ENCODE measurements around the gene MRPS2.
"Not testable (repeated sequence)": the region's sequence is repeated elsewhere in the genome, so short reads cannot be mapped to it uniquely, and the experiment has no call there.

Gene MRPS2

DNA sequence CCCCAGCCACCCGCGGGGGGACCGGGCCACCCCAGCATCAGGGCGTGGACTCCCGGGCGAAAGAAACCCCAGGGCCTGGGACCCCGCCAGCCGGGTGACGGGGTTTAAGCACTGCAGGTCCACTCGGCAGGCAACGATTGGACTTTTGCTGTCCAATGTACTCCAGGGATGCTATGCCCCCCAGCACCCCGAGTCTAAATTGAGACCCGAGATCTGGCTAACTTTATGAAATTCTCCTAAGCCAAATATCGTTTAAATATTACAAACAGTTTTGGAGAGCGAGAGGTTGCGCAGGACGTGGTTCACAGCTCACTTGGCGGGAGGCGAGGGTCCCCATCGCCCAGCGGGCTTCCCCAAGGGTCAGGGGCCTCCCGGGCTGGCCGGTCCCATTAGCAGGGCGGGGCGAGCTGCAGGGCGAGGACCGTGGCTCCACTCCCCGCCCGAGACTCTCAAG lies 384 bp upstream of the MRPS2 start:
- no peak for DNase-seq (ENCODE audit: low read depth)

- DNase-seq (ENCODE audit: low read depth) = peak; percentile 31
Observed at GRCh38 chr9:135501261-135502167, 1.0 kb downstream of the MRPS2 start.

GRCh38 chr9:135502168-135502872 lies 1.8 kb downstream of the MRPS2 start:
- no peak for DNase-seq (ENCODE audit: low read depth)

GRCh38 chr9:135502873-135503321 lies 2.4 kb downstream of the MRPS2 start:
- DNase-seq (ENCODE audit: low read depth) = no peak

DNA sequence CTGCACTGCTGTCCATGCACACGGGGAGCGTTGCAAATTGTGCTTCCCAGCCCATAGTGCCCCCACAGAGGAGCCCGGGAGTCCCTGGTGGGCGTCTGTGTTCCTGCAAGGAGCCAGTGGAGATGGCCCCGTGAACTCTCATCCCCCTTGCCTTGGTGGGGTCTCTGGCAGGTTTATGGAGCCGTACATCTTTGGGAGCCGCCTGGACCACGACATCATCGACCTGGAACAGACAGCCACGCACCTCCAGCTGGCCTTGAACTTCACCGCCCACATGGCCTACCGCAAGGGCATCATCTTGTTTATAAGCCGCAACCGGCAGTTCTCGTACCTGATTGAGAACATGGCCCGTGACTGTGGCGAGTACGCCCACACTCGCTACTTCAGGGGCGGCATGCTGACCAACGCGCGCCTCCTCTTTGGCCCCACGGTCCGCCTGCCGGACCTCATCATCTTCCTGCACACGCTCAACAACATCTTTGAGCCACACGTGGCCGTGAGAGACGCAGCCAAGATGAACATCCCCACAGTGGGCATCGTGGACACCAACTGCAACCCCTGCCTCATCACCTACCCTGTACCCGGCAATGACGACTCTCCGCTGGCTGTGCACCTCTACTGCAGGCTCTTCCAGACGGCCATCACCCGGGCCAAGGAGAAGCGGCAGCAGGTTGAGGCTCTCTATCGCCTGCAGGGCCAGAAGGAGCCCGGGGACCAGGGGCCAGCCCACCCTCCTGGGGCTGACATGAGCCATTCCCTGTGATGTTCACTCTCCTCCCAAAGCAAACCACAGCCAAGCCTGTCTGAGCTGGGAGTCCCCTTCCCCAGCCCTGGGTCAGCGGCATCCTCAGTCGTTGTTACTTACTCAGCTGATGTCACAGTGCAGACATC lies 3.1 kb downstream of the MRPS2 start:
- no peak for DNase-seq (ENCODE audit: low read depth)

DNA sequence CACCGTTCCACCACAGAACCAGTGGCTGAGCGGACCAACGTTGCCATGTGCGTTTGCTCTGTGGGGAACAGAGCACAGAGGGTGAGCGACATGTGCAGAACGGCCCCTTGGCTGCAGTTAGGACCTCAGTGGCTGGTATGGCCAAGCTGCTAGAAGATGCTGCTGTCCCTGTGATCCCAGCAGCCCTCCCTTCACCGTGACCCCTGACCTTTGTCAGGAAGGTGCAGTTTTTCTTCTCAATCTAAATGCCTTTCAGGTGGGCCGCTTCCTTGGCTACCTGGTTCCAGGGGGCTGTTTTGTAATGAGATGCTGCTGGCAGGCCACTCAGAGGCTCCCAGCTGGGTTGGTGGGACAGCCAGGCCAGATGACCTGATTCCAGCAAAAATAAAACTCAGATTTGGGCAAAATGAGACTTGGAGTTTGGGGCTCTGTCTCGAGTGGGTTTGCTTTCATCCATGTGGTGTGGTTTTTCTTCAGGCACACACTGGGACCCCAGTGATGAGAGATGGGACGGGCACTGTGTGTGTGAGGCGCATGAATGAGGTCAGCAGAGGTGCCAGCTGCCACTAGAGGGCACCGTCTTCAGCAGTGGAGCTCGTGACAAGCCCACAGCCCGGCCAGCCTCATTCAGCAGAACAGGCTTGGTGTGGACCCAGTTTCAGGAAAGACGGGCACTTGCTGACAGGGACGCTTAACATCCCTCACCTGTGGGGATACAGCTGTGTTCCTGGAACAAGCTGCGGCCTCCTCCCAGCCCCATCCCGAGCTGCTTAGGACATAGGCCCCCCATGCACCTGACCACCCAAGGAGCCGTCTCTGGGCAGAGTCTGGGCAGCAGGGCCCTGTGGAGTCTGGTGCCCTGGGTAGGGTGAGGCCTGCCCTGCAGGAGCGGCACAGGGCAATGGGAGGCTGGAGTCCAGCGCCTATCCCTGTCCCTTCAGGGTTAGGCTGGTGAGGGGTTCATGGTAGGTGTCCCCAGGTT lies 4.1 kb downstream of the MRPS2 start:
- DNase-seq (ENCODE audit: low read depth) = peak; percentile 31

DNA sequence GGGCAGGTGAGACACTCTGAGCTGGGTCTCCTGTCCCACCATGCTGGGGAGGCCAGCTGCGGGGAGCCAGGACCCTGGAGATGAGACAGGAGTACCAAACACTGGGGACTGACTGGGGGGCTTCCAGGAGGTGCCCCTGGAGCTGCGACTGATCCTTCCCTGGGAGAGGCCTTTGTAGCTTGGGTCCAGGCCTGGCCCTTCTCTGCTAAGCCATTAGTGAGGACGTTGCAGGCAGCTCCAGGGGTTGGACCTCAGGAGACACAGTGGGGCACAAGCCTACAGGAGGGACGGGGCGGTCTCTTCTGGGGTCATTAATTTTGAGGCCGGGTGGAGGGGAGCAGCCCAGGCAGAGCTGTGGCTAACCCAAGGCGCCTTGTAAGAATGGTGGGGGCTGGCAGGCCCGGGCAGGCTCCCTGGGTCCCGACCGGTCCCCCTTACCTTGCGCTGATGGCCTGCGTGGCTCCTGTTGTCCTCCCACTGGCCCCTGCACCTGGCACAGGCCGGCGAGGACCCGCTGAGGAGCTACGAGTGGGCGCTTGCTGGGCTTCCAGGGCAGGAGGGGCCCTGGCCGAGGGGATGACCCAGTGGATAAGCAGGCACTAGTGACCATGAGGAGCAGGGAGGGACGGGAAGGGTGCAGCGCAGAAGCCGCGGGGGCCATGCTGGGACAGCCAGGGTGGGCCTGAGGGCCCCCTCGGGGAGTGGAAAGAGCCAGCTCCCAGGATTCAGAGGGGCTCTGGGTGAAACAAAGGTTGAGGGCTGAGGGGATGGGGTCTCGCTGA lies 5.1 kb downstream of the MRPS2 start:
- DNase-seq (ENCODE audit: low read depth) = no peak

GRCh38 chr9:135506327-135507103 lies 6.0 kb downstream of the MRPS2 start:
- no peak for DNase-seq (ENCODE audit: low read depth)

DNA sequence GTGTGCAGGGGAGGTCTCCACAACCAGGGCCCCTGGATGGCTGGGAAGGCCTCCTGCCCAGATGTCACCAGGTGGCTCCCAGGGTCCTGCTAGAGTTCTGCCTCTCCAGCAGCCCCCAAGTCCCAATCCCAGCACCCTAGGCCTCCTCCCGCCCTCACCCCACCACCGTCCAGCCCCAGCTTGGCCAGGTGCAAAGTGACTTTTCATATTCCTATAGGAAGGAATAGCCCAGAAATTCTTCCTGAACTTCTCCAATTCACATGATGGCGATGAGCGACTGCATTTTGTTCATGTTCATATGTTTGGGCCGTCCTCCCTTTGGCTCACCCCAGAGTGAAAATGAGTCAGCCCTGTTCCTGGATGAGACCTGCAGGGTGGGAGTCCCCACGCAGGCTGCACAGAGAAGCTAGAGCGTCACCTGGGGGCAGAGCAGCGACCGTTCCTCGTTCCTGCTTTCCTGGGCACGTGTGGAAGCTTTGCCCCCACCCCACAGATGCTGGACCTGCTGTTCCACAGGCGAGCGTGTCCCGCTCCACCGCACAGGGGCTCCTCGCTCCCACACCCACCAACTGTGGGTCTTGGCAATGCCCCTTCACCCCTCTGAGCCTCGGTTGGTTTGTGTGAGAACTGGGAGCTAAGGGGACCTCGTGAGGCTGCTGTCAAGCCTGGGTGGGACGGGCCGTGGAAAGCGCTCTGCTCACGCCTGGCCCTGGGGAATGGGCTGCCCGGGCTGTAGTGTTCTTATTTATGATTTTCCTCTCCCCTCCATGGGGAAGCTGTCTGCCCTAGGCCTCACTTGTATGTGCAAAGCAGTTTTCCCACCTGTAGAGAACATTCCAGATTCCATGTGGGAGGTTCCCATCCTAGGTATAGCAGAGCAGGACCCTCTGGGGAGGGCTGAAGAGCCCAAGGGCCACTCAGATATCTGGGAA lies 6.9 kb downstream of the MRPS2 start:
- no peak for DNase-seq (ENCODE audit: low read depth)

DNA sequence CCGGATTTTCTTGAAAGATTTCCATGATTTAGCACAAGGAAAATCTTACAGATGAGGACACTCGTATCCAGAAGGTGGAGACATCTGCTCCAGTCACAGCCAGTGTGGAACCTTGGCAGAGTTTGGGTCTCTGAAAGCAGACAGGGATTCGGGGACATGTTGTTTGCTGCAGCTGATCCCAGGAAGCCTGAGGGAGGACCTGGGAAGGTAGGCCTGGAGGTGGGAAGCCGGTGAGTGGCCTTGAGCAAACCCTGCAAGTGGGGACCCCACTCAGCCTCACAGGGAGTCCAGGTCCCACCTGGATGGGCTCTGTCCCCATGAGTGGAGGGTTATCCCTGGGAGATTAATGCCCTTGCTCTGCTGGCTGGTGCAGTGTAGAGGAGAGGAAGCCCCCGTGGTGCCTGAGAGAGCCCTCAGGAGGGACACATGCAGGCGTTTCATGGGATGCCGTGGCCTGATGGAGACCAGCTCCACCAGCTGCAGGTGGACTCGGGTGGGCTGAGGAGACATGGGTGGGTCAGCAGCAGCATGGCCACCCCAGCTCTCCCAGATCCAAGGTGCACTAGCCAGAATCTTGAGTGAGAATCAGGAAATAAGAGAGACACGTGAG lies 7.8 kb downstream of the MRPS2 start:
- DNase-seq (ENCODE audit: low read depth) = no peak

DNA sequence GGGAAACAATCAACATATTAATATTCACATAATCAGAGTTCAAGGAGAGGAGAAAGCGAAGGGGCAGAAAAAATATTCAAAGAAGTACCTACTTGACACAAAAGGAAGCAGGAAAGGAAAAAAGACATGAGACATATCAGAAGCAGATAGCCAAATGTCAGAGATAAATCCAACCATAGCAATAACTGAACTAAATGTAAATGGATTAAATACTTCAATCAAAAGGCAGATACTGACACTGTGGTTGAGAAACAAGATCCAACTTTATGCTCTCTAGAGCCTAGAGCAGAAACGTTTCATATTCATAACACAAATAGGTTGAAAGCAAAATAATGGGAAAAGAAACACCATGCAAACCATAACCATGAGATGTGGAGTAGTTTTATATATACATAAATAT lies 9.0 kb downstream of the MRPS2 start:
- no peak for DNase-seq (ENCODE audit: low read depth)

DNA sequence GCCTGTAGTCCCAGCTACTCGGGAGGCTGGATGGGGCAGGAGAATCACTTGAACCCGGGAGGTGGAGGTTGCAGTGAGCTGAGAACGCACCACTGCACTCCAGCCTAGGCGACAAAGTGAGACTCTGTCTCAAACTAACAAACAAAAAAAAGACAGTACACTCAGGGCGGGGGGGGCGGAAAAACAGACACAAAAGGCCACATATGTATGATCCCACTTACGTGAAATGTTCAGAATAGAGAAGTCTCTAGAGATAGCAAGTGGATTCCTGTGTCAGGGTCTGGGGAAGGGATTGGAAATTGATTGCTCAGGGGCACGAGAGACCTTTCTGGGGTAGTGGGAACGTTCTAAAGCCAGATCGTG lies 11.7 kb downstream of the MRPS2 start:
- DNase-seq (ENCODE audit: low read depth) = no peak

DNA sequence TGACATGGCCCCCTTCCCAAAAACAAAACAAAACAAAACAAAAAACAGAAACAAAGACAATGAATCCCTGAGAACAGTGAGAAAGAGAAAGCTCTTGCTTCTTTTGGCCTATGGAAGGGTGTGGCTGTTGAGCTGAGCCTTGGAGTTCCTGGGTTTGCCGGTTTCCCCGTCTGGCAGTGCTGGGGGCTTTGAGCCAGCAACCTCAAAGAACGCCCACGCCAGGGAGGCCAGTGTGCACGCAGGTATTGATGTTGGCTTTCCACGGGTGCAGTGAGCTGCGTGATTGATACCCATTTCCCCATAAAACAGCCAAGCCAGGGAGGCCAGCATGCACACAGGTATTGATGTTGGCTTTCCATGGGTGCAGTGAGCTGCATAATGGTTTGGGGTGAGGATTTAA lies 12.4 kb downstream of the MRPS2 start:
- DNase-seq (ENCODE audit: low read depth) = no peak

DNA sequence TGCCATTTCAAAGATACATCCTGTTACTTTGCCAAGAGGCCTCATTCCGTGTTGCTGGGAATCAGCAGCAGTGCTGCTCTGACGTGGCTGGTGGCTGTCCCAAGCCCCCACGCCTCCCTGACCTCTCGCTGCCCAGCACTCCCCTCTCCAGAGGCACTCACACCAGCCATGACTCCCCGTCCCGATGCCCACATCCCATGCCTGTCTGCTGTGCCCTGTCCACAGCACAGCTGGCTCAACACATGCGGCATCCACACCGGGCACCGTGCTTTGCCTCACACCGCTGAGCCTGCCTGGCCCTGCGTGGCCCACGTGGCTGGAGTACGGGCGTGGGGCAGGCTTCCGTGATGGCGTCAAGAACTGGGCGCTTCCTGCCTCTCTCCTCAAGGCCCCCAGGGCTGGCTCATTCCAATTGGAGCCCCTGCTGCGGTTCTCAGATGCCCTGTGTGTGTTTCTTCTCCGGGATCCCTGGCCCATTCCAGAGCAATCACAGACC lies 12.9 kb downstream of the MRPS2 start:
- DNase-seq (ENCODE audit: low read depth) = no peak

DNA sequence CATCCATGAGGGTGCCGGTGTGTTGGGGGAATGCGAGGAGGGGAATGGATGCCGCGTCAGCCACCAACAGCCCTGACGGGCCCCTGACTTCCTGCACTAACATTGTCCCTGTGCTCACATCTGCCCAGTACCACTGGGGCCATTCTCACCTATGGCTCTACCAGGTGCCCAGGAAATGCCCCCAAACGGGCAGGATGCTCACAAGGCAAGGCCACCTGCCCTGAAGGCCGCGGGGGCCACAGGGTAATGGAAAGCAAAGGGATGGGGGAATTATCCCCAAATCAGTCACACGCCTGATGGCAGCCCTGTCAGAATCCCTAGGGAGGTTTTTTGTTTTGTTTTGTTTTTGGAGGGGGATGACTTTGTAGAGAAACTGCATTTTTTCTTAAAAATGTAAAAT lies 13.4 kb downstream of the MRPS2 start:
- DNase-seq (ENCODE audit: low read depth) = not testable (repeated sequence)

DNA sequence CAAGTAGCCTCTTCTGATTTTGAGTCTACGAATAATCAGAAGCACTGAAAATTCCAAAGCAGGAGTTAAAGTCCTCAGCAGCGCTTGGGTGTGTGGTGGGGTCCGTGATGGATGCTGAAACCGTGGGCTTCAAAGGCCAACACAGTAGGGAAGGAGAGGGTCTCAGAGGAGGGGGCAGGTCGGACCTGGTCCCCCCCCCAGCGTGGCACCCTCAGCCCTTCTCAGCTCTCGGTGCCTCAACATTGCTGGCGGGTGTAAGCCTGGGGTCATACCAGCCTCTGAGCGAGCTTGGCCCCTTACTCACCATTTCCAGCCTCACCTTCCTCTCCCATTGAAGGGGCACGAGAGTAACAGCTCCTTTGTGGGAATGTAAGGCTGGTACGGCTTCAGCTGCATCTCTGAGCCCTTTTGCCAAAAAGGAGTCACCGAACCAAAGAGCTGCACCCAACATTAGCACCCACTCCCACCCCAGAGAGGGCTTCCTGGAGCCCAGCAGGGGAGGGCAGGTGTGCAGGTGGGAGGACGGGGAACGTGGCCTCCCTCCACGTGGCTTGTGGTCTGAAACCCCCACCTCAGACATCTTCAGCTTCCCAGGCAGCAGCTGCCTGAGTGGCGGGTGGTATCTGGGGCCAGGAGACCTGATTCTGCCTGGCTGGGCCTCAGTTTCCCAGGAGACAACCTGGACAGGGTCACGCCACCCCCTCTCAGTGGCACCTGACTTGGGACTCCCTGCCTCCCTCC lies 14.0 kb downstream of the MRPS2 start:
- no peak for DNase-seq (ENCODE audit: low read depth)
